Neural cell (in vitro differentiated cells): Measurements from ENCODE around the gene EIF2S2.

Experiments
- CTCF ChIP-seq: fragments of 450-650 bp; IDR thresholded peaks from 2 replicates; pipeline ENCODE4 v1.5.1; 2014; ENCODE audit warnings: antibody characterized with exemption, mild to moderate bottlenecking, moderate library complexity; ENCODE audit not compliant: poor library complexity, severe bottlenecking
- EP300 ChIP-seq: fragments of 450-650 bp; conservative IDR thresholded peaks from 2 replicates; pipeline ENCODE4 v1.6.1; 2014; ENCODE audit warnings: antibody characterized with exemption, mild to moderate bottlenecking, moderate library complexity; ENCODE audit not compliant: poor library complexity, severe bottlenecking
- EZH2 ChIP-seq: fragments of 200-600, 300-800 bp; shearing (Covaris generic), sonication (generic); IDR thresholded peaks from 2 replicates; pipeline ENCODE4 v1.6.1; 2014; ENCODE audit warnings: antibody characterized with exemption, low read length, borderline replicate concordance, mild to moderate bottlenecking; ENCODE audit not compliant: insufficient read depth, poor library complexity, severe bottlenecking
- MXI1 ChIP-seq: fragments of 450-650 bp; conservative IDR thresholded peaks from 2 replicates; pipeline ENCODE4 v1.6.1; 2014; ENCODE audit warnings: antibody characterized with exemption, mild to moderate bottlenecking; ENCODE audit not compliant: poor library complexity, severe bottlenecking
- POLR2AphosphoS5 ChIP-seq: IDR thresholded peaks from 2 replicates; pipeline ENCODE4 v1.6.1; 2012
- RAD21 ChIP-seq: fragments of 450-650 bp; conservative IDR thresholded peaks from 2 replicates; pipeline ENCODE4 v1.6.1; 2014; ENCODE audit warnings: antibody characterized with exemption, mild to moderate bottlenecking, moderate library complexity
- REST ChIP-seq: IDR thresholded peaks from 2 replicates; pipeline ENCODE4 v1.6.1; 2012; ENCODE audit warnings: borderline replicate concordance
- SMC3 ChIP-seq: fragments of 450-650 bp; conservative IDR thresholded peaks from 2 replicates; pipeline ENCODE4 v1.6.1; 2014; ENCODE audit warnings: antibody characterized with exemption, mild to moderate bottlenecking, moderate library complexity; ENCODE audit not compliant: poor library complexity
- TAF1 ChIP-seq: IDR thresholded peaks from 2 replicates; pipeline ENCODE4 v1.6.1; 2012; ENCODE audit warnings: low read depth

GRCh38 chr20:34047010-34047687 is 64.9 kb downstream of the EIF2S2 start:
- TF ChIP-seq EZH2, result no peak
- TF ChIP-seq RAD21, result no peak
- no peak for TF ChIP-seq CTCF
- TF ChIP-seq REST, result no peak
- no peak for TF ChIP-seq TAF1
- no peak for TF ChIP-seq MXI1
- no peak for TF ChIP-seq EP300
- no peak for TF ChIP-seq SMC3
- no peak for TF ChIP-seq POLR2AphosphoS5
